ENCODE data around the gene CNFN.

The CNFN gene

GRCh38 chr19:42375415-42376176 lies 14.5 kb downstream of the CNFN start:
- DNase-seq (ENCODE audit: low spot score) = no peak

DNA sequence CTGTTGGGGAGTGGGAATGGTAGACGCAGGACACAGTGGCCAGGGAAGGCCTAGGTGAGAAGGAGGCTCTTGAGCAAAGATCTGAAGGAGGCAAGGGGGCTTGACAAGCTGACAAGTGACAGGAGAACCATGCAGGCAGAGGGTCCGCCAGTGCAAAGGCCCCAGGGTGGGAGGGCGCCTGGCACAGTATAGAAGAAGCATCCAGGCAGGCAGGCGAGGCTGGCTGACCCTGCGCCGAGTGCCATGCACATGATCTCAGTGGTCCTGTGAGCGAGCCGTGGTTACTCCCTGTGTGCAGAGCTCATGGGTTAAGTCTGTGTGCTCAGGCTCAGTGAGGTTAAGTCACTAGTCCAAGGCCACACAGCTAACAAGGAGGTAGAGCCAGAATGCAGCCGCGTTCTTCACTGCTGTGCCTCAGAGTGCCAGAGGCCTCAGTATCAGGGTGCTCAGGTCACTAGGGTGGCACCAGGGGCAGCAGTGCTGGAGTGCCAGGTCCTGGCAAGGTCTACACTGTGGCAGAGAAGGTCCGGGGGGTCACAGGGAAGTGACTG lies 15.2 kb downstream of the CNFN start:
- no peak for DNase-seq (ENCODE audit: low spot score)

- DNase-seq (ENCODE audit: low spot score) = no peak
These were observed 19.4 kb downstream of the CNFN start for GRCh38 chr19:42370626-42371175.

DNA sequence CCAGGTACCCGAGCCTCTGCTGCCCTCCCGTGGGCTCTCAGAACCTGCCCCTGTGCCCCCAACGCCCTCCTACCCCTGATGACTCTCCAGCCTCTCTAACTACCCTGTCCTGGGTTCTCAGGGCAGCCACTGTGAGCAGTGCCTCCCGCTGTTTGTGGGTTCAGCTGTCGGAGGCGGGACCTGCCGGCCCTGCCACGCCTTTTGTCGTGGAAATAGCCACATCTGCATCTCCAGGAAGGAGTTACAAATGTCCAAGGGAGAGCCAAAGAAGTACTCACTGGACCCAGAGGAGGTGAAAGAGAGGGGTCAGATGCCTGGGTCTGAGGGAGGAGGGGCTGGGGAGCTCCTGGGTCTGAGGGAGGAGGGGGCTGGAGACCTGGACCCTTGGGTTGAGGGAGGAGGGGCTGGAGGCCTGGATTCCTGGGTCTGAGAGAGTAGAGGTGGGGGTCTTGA lies 20.0 kb downstream of the CNFN start:
- no peak for DNase-seq (ENCODE audit: low spot score)

DNA sequence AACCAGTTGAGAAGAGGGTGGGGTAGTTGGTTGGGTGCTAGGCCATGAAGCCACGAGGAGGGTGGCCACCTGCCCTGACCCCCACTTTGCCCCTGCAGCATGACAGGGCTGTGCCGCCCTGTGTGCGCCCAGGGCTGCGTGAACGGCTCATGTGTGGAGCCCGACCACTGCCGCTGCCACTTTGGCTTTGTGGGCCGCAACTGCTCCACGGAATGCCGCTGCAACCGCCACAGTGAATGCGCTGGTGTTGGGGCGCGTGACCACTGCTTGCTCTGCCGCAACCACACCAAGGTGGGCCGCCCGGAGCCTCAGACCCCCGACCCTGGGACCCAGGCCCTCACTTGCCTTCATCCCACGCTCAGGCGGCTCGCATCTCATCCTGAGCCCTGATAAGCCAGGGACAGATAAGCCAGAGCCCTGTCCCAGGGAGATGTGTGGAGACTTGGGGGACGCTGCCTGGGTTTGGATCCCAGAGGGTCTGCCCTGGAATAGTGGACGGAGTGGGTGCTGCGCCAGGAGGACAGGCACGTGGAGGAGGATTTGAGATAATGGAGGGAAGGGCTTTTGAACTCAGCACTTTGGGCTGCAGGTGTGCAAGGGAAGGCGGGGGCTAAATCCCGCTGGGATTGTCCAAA lies 20.5 kb downstream of the CNFN start:
- no peak for DNase-seq (ENCODE audit: low spot score)

GRCh38 chr19:42368765-42369164 lies 21.3 kb downstream of the CNFN start:
- no peak for DNase-seq (ENCODE audit: low spot score)

- no peak for DNase-seq (ENCODE audit: low spot score)
These were observed 21.7 kb downstream of the CNFN start for GRCh38 chr19:42368360-42368759.

- no peak for DNase-seq (ENCODE audit: low spot score)
These were observed 22.2 kb downstream of the CNFN start for GRCh38 chr19:42367929-42368328.

GRCh38 chr19:42366673-42367072 lies 23.4 kb downstream of the CNFN start:
- DNase-seq (ENCODE audit: low spot score) = no peak

DNA sequence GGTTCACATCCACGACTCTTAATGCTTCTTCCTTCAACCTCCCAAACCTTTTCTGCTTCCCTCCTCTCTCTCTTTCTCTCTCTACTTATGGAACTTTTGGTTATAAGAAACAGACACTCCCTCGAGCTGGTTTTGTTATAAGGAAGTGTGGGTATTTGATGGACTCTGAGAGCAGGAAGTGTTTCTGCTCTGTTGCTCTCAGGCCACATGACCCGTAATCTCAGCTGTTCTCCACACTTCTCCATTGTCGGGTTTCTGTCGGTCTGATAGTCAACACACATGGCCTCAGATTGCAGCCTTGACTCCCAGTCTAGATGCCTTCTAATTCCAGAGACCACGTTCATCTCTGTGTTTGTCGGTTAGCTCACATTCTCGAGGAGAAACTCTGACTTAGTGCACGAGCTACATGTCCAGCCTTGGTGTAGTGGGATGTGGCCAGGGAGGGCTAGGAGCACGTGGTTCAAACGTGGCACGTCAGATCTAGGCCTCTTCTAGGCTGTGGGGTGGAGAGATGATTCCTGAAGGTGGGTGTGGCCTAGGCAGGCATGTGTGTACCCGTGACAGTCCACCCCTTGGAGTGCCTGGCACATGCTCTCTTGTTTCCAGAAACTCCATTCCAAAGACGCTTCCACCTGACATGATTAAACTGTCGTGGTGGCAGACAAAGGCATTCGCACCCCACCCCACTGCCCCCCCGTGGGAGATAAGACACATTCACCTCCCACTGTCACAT lies 26.3 kb downstream of the CNFN start:
- DNase-seq (ENCODE audit: low spot score) = no peak

- DNase-seq (ENCODE audit: low spot score) = no peak
These were observed 27.1 kb downstream of the CNFN start for GRCh38 chr19:42362891-42363440.

DNA sequence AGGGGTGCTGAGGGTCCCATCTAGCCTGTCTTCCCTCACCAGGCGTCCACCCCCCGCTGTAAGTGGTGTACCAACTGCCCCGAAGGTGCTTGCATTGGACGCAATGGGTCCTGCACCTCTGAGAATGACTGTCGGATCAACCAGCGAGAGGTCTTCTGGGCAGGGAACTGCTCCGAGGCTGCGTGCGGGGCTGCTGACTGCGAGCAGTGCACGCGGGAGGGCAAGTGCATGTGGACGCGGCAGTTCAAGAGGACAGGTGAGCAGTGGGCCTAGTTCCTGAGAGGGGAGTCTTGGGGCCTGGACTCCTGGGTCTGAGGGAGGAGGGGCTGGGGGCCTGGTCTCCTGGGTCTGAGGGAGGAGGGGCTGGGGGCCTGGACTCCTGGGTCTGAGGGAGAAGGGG lies 27.8 kb downstream of the CNFN start:
- no peak for DNase-seq (ENCODE audit: low spot score)

DNA sequence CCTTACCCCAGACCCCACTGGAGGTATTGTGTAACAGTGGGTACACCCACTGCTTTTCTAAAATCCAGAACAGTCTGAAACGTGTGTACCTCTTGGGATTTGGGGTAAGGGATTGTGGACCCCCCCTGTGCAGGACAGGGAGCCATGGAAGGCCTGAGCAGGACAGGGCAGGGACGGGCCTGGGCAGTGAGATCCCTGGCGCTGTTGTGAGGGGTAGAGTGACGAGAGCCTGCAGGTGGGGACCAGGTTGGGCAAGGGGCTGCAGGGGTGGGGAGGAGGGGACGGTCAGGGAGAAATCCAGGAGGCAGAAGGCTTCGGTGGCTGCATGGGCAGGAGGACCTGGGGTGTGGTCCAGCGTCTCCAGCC lies 28.6 kb downstream of the CNFN start:
- no peak for DNase-seq (ENCODE audit: low spot score)

- no peak for DNase-seq (ENCODE audit: low spot score)
These were observed 29.1 kb downstream of the CNFN start for GRCh38 chr19:42360787-42361544.

DNA sequence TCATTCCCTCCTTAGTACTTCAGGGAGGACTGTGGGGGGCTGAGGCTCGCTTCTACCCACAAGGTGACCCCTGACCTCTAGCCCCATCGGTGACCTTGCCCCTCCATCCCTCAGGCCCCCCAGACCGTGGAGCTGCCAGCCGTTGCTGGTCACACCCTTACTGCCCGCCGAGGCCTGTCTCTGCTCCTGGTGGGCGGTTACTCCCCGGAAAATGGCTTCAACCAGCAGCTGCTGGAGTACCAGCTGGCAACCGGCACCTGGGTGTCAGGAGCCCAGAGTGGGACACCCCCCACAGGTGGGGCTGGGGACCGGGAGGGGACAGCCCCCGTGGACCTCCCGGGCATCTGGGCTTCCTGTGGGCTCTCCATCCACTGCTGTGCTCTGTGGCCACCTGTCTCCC lies 32.8 kb downstream of the CNFN start:
- no peak for DNase-seq (ENCODE audit: low spot score)

- no peak for DNase-seq (ENCODE audit: low spot score)
These were observed 33.4 kb downstream of the CNFN start for GRCh38 chr19:42356686-42357085.

GRCh38 chr19:42355896-42356295 lies 34.2 kb downstream of the CNFN start:
- no peak for DNase-seq (ENCODE audit: low spot score)

DNA sequence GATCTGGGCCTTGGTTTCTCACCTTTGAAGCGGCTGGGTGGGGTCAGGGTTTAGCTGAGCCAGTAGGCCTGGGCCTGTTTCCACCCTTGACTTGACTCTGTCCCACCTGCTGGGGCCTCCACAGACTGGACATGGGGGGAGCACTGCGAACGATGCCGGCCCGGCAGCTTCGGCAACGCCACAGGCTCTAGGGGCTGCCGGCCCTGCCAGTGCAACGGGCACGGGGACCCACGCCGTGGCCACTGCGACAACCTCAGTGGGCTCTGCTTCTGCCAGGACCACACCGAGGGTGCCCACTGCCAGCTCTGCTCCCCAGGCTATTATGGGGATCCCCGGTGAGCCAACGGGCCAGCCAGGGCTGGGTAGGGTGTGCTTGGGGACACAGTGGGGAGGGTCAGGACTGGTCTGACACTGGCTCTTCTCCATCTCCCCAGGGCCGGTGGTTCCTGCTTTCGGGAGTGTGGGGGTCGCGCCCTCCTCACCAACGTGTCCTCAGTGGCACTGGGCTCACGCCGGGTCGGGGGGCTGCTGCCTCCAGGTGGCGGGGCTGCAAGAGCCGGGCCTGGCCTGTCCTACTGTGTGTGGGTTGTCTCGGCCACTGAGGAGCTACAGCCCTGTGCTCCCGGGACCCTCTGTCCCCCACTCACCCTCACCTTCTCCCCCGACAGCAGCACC lies 36.6 kb downstream of the CNFN start:
- no peak for DNase-seq (ENCODE audit: low spot score)

GRCh38 chr19:42352301-42353259 lies 37.5 kb downstream of the CNFN start:
- peak; percentile 46 for DNase-seq (ENCODE audit: low spot score)
